HEK293 (cell line): ENCODE measurements around the gene NOS1AP.
A peak's percentile ranks its signal among the peaks of the same experiment; 100 is the strongest.

Source experiments
- CTCF ChIA-PET: fragments of 350-600 bp; formaldehyde crosslinking; extraction: SDS; loops from one replicate; lab custom pipeline; 2021; ENCODE audit warnings: antibody characterized with exemption; lab: Yijun Ruan, JAX
- POLR2A ChIA-PET: fragments of 300-600 bp; formaldehyde crosslinking; extraction: SDS; loops from one replicate; lab custom pipeline; 2020; ENCODE audit warnings: antibody characterized with exemption, inconsistent platforms; lab: Yijun Ruan, JAX
- H3K27ac ChIP-seq: fragments of 200-500 bp; sonication (Bioruptor generic); 2 replicates; pipeline ENCODE4 v1.5.1; 2014; ENCODE audit warnings: low read depth, low read length, control low read depth, inconsistent platforms; ENCODE audit errors: extremely low read depth
- H3K36me3 ChIP-seq, 2 experiments: fragments of 200-500 bp in 1 of 2; sonication (Bioruptor generic) in 1 of 2; 1 replicate in 1 of 2; 2 replicates in 1 of 2; pipeline ENCODE4 v1.5.1; 2014 to 2017; ENCODE audit warnings: inconsistent platforms in 2 of 2, low read length in 2 of 2; ENCODE audit not compliant: control insufficient read depth in 2 of 2, insufficient read depth in 1 of 2
- H3K4me1 ChIP-seq: fragments of 200-500 bp; sonication (Bioruptor generic); 2 replicates; pipeline ENCODE4 v1.5.1; 2014; ENCODE audit warnings: mild to moderate bottlenecking, low read length, inconsistent platforms; ENCODE audit not compliant: control insufficient read depth, insufficient read depth
- H3K4me3 ChIP-seq: 2 replicates; pipeline ENCODE4 v1.5.1; 2011; ENCODE audit warnings: low read depth, mild to moderate bottlenecking, control low read depth, low read length, moderate library complexity
- H3K9me3 ChIP-seq: fragments of 200-500 bp; sonication (Bioruptor generic); 2 replicates; pipeline ENCODE4 v1.5.1; 2014; ENCODE audit warnings: low read depth, low read length, inconsistent platforms; ENCODE audit not compliant: control insufficient read depth, insufficient read depth
- FEZF1 ChIP-seq: fragments of 450-650 bp; formaldehyde crosslinking; IDR thresholded peaks from 2 replicates; pipeline ENCODE4 v1.5.1; 2016; ENCODE audit warnings: missing biosample characterization, missing genetic modification characterization
- GFI1B ChIP-seq: fragments of 450-650 bp; formaldehyde crosslinking; IDR thresholded peaks from 2 replicates; pipeline ENCODE4 v1.5.1; 2016; ENCODE audit warnings: missing biosample characterization, missing genetic modification characterization
- HOXC10 ChIP-seq: sonication (generic); formaldehyde crosslinking; IDR thresholded peaks from 2 replicates; pipeline ENCODE4 v1.8.1; 2023; ENCODE audit warnings: mild to moderate bottlenecking, missing genetic modification reagents
- HOXD13 ChIP-seq: sonication (generic); formaldehyde crosslinking; IDR thresholded peaks from 2 replicates; pipeline ENCODE4 v1.8.0; 2022; ENCODE audit warnings: missing genetic modification reagents, borderline replicate concordance
- PRDM1 ChIP-seq: fragments of 450-650 bp; formaldehyde crosslinking; IDR thresholded peaks from 2 replicates; pipeline ENCODE4; 2016; ENCODE audit warnings: missing biosample characterization, missing genetic modification characterization
- TCF7L2 ChIP-seq: IDR thresholded peaks from 2 replicates; pipeline ENCODE4 v1.6.1; 2011; ENCODE audit warnings: low read depth, mild to moderate bottlenecking, inconsistent platforms, low read length, moderate library complexity, borderline replicate concordance
- TRIM28 ChIP-seq: IDR thresholded peaks from 2 replicates; pipeline ENCODE4 v1.6.1; 2011; ENCODE audit warnings: low read length, control low read depth, borderline replicate concordance
- ZFP69B ChIP-seq: fragments of 450-650 bp; formaldehyde crosslinking; IDR thresholded peaks from 2 replicates; pipeline ENCODE4 v1.5.1; 2016; ENCODE audit warnings: missing biosample characterization, missing genetic modification characterization
- ZNF10 ChIP-seq: fragments of 450-650 bp; formaldehyde crosslinking; IDR thresholded peaks from 2 replicates; pipeline ENCODE4 v1.5.1; 2017; ENCODE audit warnings: missing biosample characterization, missing genetic modification characterization
- ZNF132 ChIP-seq: fragments of 450-650 bp; formaldehyde crosslinking; IDR thresholded peaks from 2 replicates; pipeline ENCODE4 v1.5.1; 2017; ENCODE audit warnings: missing biosample characterization, missing genetic modification characterization, borderline replicate concordance
- ZNF155 ChIP-seq: fragments of 450-650 bp; formaldehyde crosslinking; IDR thresholded peaks from 2 replicates; pipeline ENCODE4 v1.5.1; 2016; ENCODE audit warnings: missing biosample characterization, missing genetic modification characterization
- ZNF157 ChIP-seq: fragments of 450-650 bp; formaldehyde crosslinking; IDR thresholded peaks from 2 replicates; pipeline ENCODE4 v1.5.1; 2016; ENCODE audit warnings: missing biosample characterization, missing genetic modification characterization
- ZNF169 ChIP-seq: fragments of 450-650 bp; formaldehyde crosslinking; IDR thresholded peaks from 2 replicates; pipeline ENCODE4 v1.5.1; 2016; ENCODE audit warnings: missing biosample characterization, missing genetic modification characterization
- ZNF302 ChIP-seq: fragments of 450-650 bp; formaldehyde crosslinking; IDR thresholded peaks from 2 replicates; pipeline ENCODE4 v1.5.1; 2016; ENCODE audit warnings: missing biosample characterization, missing genetic modification characterization, low read depth
- ZNF426 ChIP-seq: fragments of 450-650 bp; formaldehyde crosslinking; IDR thresholded peaks from 2 replicates; pipeline ENCODE4 v1.5.1; 2017; ENCODE audit warnings: missing biosample characterization, missing genetic modification characterization, mild to moderate bottlenecking, inconsistent platforms, moderate library complexity
- ZNF600 ChIP-seq: fragments of 450-650 bp; formaldehyde crosslinking; IDR thresholded peaks from 2 replicates; pipeline ENCODE4 v1.5.1; 2016; ENCODE audit warnings: missing biosample characterization, missing genetic modification characterization
- ZNF621 ChIP-seq: fragments of 450-650 bp; formaldehyde crosslinking; IDR thresholded peaks from 2 replicates; pipeline ENCODE4 v1.5.1; 2017; ENCODE audit warnings: missing biosample characterization, missing genetic modification characterization
- ZNF629 ChIP-seq: fragments of 450-650 bp; formaldehyde crosslinking; IDR thresholded peaks from 2 replicates; pipeline ENCODE4 v1.5.1; 2017; ENCODE audit warnings: missing biosample characterization, missing genetic modification characterization
- ZNF654 ChIP-seq: fragments of 450-650 bp; formaldehyde crosslinking; IDR thresholded peaks from 2 replicates; pipeline ENCODE4 v1.5.1; 2016; ENCODE audit warnings: low read depth, missing biosample characterization, missing genetic modification characterization
- ZSCAN23 ChIP-seq: fragments of 450-650 bp; formaldehyde crosslinking; IDR thresholded peaks from 2 replicates; pipeline ENCODE4 v1.5.1; 2016; ENCODE audit warnings: missing biosample characterization, missing genetic modification characterization
- TF ChIP-seq, protein P1 (sequence below): fragments of 450-650 bp; formaldehyde crosslinking; IDR thresholded peaks from 2 replicates; pipeline ENCODE4 v1.5.1; 2017; ENCODE audit warnings: missing biosample characterization, missing genetic modification characterization
- TF ChIP-seq, protein P2 (sequence below): fragments of 450-650 bp; formaldehyde crosslinking; IDR thresholded peaks from 2 replicates; pipeline ENCODE4 v1.5.1; 2016; ENCODE audit warnings: missing biosample characterization, missing genetic modification characterization
- TF ChIP-seq, protein P3 (sequence below): sonication (generic); formaldehyde crosslinking; IDR thresholded peaks from 2 replicates; pipeline ENCODE4 v1.8.1; 2022; ENCODE audit warnings: mild to moderate bottlenecking, moderate library complexity, missing genetic modification reagents
- TF ChIP-seq, protein P4 (sequence below): fragments of 450-650 bp; formaldehyde crosslinking; conservative IDR thresholded peaks from 2 replicates; pipeline ENCODE4 v1.5.1; 2016; ENCODE audit warnings: low read depth, missing biosample characterization, missing genetic modification characterization

Gene NOS1AP

DNA sequence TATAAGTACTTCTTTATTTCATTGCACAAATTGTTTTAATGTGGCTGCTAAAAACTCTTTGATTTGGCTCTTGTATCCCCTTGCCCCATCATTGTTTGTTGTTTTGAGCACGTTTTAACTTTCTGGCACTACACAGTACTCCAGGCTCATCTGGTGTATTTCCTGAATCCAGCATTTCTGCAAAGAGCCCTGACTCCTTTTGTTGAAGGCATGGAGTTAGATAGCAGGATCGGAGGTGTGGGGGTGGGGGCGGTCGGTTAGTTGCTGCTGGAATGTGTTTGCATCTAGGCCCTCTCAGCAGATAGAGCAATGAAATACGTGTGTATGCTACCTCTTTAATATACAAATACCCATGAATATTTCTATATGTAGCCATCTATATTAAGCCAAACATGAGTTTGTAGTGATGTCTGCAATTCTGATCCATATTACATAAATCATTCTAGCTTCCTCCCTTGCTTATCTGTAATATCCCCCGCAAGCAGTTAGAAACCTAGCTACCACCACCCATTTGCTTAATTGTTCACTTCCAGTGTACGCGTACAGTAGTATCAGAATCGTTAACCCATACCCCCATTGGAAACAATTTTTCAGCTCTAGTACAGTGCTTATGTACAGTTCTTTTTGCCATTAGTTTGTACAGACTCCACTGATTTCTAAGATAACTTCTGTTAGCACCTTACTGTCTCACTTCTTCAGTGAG lies 106.0 kb downstream of the NOS1AP start (continued):
- TF ChIP-seq, protein P1, sequence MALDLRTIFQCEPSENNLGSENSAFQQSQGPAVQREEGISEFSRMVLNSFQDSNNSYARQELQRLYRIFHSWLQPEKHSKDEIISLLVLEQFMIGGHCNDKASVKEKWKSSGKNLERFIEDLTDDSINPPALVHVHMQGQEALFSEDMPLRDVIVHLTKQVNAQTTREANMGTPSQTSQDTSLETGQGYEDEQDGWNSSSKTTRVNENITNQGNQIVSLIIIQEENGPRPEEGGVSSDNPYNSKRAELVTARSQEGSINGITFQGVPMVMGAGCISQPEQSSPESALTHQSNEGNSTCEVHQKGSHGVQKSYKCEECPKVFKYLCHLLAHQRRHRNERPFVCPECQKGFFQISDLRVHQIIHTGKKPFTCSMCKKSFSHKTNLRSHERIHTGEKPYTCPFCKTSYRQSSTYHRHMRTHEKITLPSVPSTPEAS (tag by site-specific recombination) = no peak
- no peak for TF ChIP-seq ZNF654 (tag by site-specific recombination)

DNA sequence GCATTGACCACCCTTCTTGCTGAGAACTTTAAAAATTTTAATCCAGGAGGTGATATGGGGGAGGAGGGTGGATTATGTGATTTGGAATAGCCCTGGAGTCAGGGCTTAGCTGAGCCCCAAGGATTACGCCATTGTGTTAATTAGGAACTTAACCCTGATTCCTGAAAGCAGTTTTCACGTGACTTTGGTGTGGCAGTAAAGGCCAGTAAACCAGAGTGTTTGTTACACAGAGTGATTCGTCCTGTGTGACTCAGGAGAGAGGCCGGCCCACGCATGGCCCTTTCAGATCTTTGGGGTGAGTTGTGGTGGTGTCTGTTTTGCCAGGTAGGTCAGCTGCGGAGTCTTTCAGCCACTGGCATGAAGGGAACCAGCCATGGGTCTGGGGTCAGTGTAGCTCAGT lies 107.6 kb downstream of the NOS1AP start:
- POLR2A ChIA-PET = no interaction called here
- Histone ChIP-seq H3K36me3 (no peaks in the 10 kb centered on the region), H3K4me1 (peaks cover 11% of the 10 kb centered on the region), H3K9me3 (no peaks in the 10 kb centered on the region), H3K27ac (no peak overlapping the region), H3K4me3 (no peak overlapping the region)
- CTCF ChIA-PET = no interaction called here
- TF ChIP-seq ZNF157 (no peak), ZNF169 (no peak), ZNF600 (tag by site-specific recombination) (peak; percentile 16; the same call in 1 of the 2 replicates), ZNF10 (tag by site-specific recombination) (no peak), GFI1B (no peak), TRIM28 (no peak)
- TF ChIP-seq, protein P2, sequence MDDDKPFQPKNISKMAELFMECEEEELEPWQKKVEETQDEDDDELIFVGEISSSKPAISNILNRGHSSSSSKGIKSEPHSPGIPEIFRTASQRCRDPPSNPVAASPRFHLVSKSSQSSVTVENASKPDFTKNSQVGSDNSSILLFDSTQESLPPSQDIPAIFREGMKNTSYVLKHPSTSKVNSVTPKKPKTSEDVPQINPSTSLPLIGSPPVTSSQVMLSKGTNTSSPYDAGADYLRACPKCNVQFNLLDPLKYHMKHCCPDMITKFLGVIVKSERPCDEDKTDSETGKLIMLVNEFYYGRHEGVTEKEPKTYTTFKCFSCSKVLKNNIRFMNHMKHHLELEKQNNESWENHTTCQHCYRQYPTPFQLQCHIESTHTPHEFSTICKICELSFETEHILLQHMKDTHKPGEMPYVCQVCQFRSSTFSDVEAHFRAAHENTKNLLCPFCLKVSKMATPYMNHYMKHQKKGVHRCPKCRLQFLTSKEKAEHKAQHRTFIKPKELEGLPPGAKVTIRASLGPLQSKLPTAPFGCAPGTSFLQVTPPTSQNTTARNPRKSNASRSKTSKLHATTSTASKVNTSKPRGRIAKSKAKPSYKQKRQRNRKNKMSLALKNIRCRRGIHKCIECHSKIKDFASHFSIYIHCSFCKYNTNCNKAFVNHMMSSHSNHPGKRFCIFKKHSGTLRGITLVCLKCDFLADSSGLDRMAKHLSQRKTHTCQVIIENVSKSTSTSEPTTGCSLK (tag by site-specific recombination) = no peak

DNA sequence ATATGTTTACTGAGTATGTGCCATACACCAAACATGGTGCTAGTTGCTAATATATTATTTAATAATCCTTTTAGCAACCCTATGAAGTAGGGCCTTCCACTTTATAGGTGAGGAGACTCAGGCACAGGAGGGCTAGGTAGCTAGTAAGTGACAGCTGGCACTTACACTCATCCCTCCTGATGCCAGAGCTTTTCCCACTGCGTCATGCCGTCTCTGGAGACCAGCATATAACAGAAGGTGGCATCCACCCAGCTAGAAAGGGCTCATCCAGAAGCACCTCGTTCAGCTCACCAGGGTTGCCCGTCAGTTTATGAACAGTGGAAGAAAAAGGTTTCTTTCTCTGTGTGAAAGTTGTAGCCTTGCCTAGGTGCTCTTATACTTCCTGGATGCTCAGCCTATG lies 108.9 kb downstream of the NOS1AP start:
- Histone ChIP-seq H3K36me3 (no peaks in the 10 kb centered on the region), H3K4me1 (peaks cover 11% of the 10 kb centered on the region), H3K9me3 (no peaks in the 10 kb centered on the region), H3K4me3 (no peak overlapping the region), H3K27ac (no peak overlapping the region)
- CTCF ChIA-PET = interaction anchor here (0.6 kb wide), 1 partner anchor 1951 kb away, joined by 3 read pairs; no protein-coding TSS in a partner anchor
- TF ChIP-seq ZNF302 (tag by site-specific recombination) (no peak), ZNF629 (tag by site-specific recombination) (no peak), PRDM1 (tag by site-specific recombination) (0 out of 2 replicates have a peak, but pooled peaks have one; percentile 6)
- TF ChIP-seq, protein P3, sequence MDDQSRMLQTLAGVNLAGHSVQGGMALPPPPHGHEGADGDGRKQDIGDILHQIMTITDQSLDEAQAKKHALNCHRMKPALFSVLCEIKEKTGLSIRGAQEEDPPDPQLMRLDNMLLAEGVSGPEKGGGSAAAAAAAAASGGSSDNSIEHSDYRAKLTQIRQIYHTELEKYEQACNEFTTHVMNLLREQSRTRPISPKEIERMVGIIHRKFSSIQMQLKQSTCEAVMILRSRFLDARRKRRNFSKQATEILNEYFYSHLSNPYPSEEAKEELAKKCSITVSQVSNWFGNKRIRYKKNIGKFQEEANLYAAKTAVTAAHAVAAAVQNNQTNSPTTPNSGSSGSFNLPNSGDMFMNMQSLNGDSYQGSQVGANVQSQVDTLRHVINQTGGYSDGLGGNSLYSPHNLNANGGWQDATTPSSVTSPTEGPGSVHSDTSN = no peak
- POLR2A ChIA-PET = no interaction called here

DNA sequence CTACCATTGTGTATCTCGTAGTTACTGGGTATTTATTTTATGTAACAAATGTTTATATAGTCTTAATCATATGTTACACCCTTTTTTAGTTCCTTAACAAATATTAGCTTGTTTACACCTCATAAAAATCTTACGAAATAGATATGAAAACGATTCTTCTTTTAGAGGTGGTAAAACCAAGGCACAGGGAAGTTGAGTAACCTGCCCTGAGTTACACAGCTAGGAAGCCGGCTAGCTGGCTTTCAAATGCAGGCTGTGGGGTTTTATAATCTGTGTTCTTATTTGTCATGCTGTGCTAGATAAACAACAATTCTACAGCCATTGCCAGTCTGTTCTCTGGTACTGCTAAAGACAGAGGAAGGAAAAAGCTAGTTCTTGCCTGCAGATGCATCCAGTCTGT lies 109.6 kb downstream of the NOS1AP start:
- Histone ChIP-seq H3K9me3 (no peaks in the 10 kb centered on the region), H3K36me3 (no peaks in the 10 kb centered on the region), H3K4me1 (peaks cover 11% of the 10 kb centered on the region), H3K4me3 (no peak overlapping the region), H3K27ac (no peak overlapping the region)
- ChIA-PET CTCF (no interaction called here), POLR2A (no interaction called here)
- TF ChIP-seq ZNF169 = no peak
- TF ChIP-seq FEZF1 (tag by site-specific recombination) = no peak
- no peak for TF ChIP-seq ZNF155
- TF ChIP-seq, protein P4, sequence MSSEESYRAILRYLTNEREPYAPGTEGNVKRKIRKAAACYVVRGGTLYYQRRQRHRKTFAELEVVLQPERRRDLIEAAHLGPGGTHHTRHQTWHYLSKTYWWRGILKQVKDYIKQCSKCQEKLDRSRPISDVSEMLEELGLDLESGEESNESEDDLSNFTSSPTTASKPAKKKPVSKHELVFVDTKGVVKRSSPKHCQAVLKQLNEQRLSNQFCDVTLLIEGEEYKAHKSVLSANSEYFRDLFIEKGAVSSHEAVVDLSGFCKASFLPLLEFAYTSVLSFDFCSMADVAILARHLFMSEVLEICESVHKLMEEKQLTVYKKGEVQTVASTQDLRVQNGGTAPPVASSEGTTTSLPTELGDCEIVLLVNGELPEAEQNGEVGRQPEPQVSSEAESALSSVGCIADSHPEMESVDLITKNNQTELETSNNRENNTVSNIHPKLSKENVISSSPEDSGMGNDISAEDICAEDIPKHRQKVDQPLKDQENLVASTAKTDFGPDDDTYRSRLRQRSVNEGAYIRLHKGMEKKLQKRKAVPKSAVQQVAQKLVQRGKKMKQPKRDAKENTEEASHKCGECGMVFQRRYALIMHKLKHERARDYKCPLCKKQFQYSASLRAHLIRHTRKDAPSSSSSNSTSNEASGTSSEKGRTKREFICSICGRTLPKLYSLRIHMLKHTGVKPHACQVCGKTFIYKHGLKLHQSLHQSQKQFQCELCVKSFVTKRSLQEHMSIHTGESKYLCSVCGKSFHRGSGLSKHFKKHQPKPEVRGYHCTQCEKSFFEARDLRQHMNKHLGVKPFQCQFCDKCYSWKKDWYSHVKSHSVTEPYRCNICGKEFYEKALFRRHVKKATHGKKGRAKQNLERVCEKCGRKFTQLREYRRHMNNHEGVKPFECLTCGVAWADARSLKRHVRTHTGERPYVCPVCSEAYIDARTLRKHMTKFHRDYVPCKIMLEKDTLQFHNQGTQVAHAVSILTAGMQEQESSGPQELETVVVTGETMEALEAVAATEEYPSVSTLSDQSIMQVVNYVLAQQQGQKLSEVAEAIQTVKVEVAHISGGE (tag by site-specific recombination) = no peak
- no peak for TF ChIP-seq ZFP69B
- TF ChIP-seq ZNF621 (tag by site-specific recombination) = no peak
- TF ChIP-seq ZSCAN23 (tag by site-specific recombination) = no peak
- TF ChIP-seq TCF7L2 = no peak
- TF ChIP-seq ZNF426 (tag by site-specific recombination) = no peak
- no peak for TF ChIP-seq HOXD13 (CRISPR knock-in tag)
- TF ChIP-seq HOXC10 = no peak
- TF ChIP-seq ZNF132 (tag by site-specific recombination) = no peak
